ENCODE measurements around the gene ANKRD36. TPM values are rescaled to one million over a fixed set of nuclear protein-coding genes. Genes with fewer than 3 reads are reported as not detected.
"Not testable (repeated sequence)": the region's sequence is repeated elsewhere in the genome, so short reads cannot be mapped to it uniquely, and the experiment has no call there.

The ANKRD36 gene
- total and polyA plus RNA-seq, 2 of the 4 experiments (the other 2 are of a cell fraction) = 2.6 to 20.1 TPM

- no CpG with 5 or more reads among the region's 33 CpGs for WGBS, 2 experiments (ENCODE audit: extremely low coverage in 2 of 2, insufficient read length in 1 of 2)
- H3K27ac ChIP-seq (ENCODE audit: insufficient read depth, low read length); H2BK5ac ChIP-seq (ENCODE audit: low read depth, low read length, poor library complexity, severe bottlenecking); H3K79me1 ChIP-seq (ENCODE audit: low read depth in 1 of 2, low read length in 2 of 2); POLR2A ChIA-PET (ENCODE audit: unreplicated experiment); H3K14ac ChIP-seq (replicated peaks; ENCODE audit: low read depth, low read length); CTCF ChIA-PET; H3K18ac ChIP-seq (ENCODE audit: low read depth, low read length); H3K9ac ChIP-seq (ENCODE audit: low read depth, low read length); H2AFZ ChIP-seq (replicated peaks; ENCODE audit: low read length, poor library complexity); H2AK5ac ChIP-seq (ENCODE audit: low read depth, low read length); in situ Hi-C loops (cut with MboI; ENCODE audit: low sequenced_read_pairs); DNase-seq; H3K36me3 ChIP-seq (ENCODE audit: control insufficient read depth, insufficient read depth, low read length); H3K4me1 ChIP-seq (ENCODE audit: control insufficient read depth, insufficient read depth, low read length); H3K56ac ChIP-seq (ENCODE audit: extremely low read depth, insufficient read depth, low read length); dilution Hi-C loops (cut with HindIII; ENCODE audit: low sequenced_read_pairs, unreplicated experiment); H4K8ac ChIP-seq (ENCODE audit: low read depth in 2 of 2, low read length in 2 of 2); H4K20me1 ChIP-seq (ENCODE audit: insufficient read depth, low read length); H3K9me1 ChIP-seq (ENCODE audit: insufficient read depth, low read length); H4K91ac ChIP-seq (ENCODE audit: insufficient read depth, low read depth, low read length); H4K5ac ChIP-seq (ENCODE audit: low read depth, low read length); H2BK20ac ChIP-seq (ENCODE audit: low read depth, low read length); H3K4me2 ChIP-seq (ENCODE audit: low read depth, low read length); H3K4ac ChIP-seq (ENCODE audit: low read depth, low read length); H3K27me3 ChIP-seq (ENCODE audit: control insufficient read depth, insufficient read depth, low read length); H3K9me3 ChIP-seq (ENCODE audit: control insufficient read depth, insufficient read depth, low read length); H2BK120ac ChIP-seq (ENCODE audit: low read depth, low read length); H2AK9ac ChIP-seq (replicated peaks; ENCODE audit: low read depth, low read length, poor library complexity); BruUV-seq (replicated peaks); H3K23ac ChIP-seq (ENCODE audit: low read depth, low read length); intact Hi-C loops (cut with micrococcal nuclease); H2BK15ac ChIP-seq (ENCODE audit: low read depth, low read length): not testable (repeated sequence)
- H3K4me3 ChIP-seq (ENCODE audit: insufficient read depth, low read depth, low read length) = peak overlapping the region; percentile 23; the same call in 1 of the 2 replicates
- ATAC-seq (ENCODE audit: low read depth) = peak; percentile 28; the same call in 1 of the 2 replicates
Measured at GRCh38 chr2:97093983-97094771, 18.8 kb upstream of the ANKRD36 start.

DNA sequence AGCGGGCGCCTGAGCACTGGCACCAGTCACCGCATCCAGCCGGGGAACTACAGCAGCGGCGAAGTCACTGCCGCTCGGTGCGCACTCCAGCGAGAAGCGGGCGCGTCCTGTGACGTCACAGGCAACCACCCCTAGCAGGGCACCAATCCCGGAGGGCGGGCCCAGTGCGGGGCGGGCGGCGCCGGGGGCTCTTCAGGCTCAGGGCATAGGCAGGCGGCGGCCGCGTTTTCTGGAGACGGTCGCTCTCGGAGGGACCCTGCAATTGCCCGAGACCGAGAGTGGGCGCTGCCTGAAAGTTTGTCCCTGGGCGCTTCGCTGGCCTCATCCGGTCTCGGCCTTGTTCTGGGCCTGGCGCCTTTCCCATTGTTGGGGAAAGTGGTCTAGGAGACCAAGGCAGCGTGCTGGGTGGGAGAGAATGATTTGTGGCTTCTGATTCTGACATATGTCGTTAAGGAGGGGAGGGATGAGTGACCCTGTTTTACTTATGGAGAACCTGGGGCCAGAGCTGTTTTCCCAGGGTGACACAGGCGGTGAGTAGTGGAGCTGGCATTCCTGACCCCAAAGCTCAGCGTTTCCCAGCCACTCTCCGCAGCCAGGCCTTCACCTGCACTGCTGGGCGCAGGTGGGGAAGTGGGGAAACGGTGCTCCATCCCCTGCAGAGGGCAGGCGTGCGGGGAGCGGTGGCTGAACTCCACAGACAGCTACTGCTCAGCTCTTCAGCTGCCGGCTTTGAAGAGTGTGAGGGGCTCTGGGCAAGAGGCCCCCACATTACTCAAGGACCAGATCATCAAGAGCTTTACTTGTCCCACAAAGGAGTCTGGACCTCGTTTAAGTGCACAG, 18.0 kb upstream of the ANKRD36 start, which contains the start of gene FAHD2B:
FAHD2B (minus strand) TSS at position 111 of the 840 bp plus-strand sequence. CDS start 3,176 bp downstream, outside the sequence.
- not testable (repeated sequence) for H3K36me3 ChIP-seq (ENCODE audit: control insufficient read depth, insufficient read depth, low read length); H3K9ac ChIP-seq (ENCODE audit: low read depth, low read length)

More for the DNA sequence above, 18.0 kb upstream of the ANKRD36 start, which contains the start of gene FAHD2B:
- H3K9me3 ChIP-seq (ENCODE audit: control insufficient read depth, insufficient read depth, low read length); H2BK120ac ChIP-seq (ENCODE audit: low read depth, low read length); CTCF ChIA-PET; H3K23ac ChIP-seq (ENCODE audit: low read depth, low read length); H2BK20ac ChIP-seq (ENCODE audit: low read depth, low read length); H3K14ac ChIP-seq (replicated peaks; ENCODE audit: low read depth, low read length); H4K8ac ChIP-seq (ENCODE audit: low read depth in 2 of 2, low read length in 2 of 2); H2AK9ac ChIP-seq (replicated peaks; ENCODE audit: low read depth, low read length, poor library complexity); BruUV-seq (replicated peaks); H3K27me3 ChIP-seq (ENCODE audit: control insufficient read depth, insufficient read depth, low read length); H2BK15ac ChIP-seq (ENCODE audit: low read depth, low read length); H4K20me1 ChIP-seq (ENCODE audit: insufficient read depth, low read length); H4K91ac ChIP-seq (ENCODE audit: insufficient read depth, low read depth, low read length); H4K5ac ChIP-seq (ENCODE audit: low read depth, low read length); H3K4me1 ChIP-seq (ENCODE audit: control insufficient read depth, insufficient read depth, low read length); H3K4ac ChIP-seq (ENCODE audit: low read depth, low read length); in situ Hi-C loops (cut with MboI; ENCODE audit: low sequenced_read_pairs); H2AK5ac ChIP-seq (ENCODE audit: low read depth, low read length); intact Hi-C loops (cut with micrococcal nuclease); dilution Hi-C loops (cut with HindIII; ENCODE audit: low sequenced_read_pairs, unreplicated experiment); H3K9me1 ChIP-seq (ENCODE audit: insufficient read depth, low read length); H3K27ac ChIP-seq (ENCODE audit: insufficient read depth, low read length); H3K56ac ChIP-seq (ENCODE audit: extremely low read depth, insufficient read depth, low read length); H2BK5ac ChIP-seq (ENCODE audit: low read depth, low read length, poor library complexity, severe bottlenecking); H3K18ac ChIP-seq (ENCODE audit: low read depth, low read length); POLR2A ChIA-PET (ENCODE audit: unreplicated experiment); H3K79me1 ChIP-seq (ENCODE audit: low read depth in 1 of 2, low read length in 2 of 2): not testable (repeated sequence)
- peak within 1 kb of the TSS; percentile 26 for H3K4me2 ChIP-seq (ENCODE audit: low read depth, low read length)
- 10% methylated on average over 2 of the region's 48 CpGs; no CpG with 5 or more reads in 1 of the 2 experiments for WGBS, 2 experiments (ENCODE audit: extremely low coverage in 2 of 2, insufficient read length in 1 of 2)
- peak within 1 kb of the TSS; percentile 58 for H2AFZ ChIP-seq (replicated peaks; ENCODE audit: low read length, poor library complexity)
- ATAC-seq (ENCODE audit: low read depth) (peak; percentile 98), DNase-seq (peak; percentile 53)
- peak within 1 kb of the TSS; percentile 23 for H3K4me3 ChIP-seq (ENCODE audit: insufficient read depth, low read depth, low read length)

Measured in IMR-90 (cell line).